Sigmoid colon (tissue), 7 donors: ENCODE data around the gene CUEDC1. TPM values are rescaled to one million over a fixed set of nuclear protein-coding genes. Genes with fewer than 3 reads are reported as not detected.

Experiments used
- DNase-seq: peaks from one replicate; pipeline ENCODE4 v3.0.0-alpha.2; 2019
- H3K27ac ChIP-seq, 4 donors: fragments of 200-600 bp; sonication (generic); one replicate each; pipeline ENCODE4 v1.5.1; 2016 to 2019; ENCODE audit warnings: mild to moderate bottlenecking in 1 of 4
- H3K27me3 ChIP-seq, 3 donors: fragments of 200-600 bp; sonication (generic); one replicate each; pipeline ENCODE4 v1.5.1; 2019; ENCODE audit warnings: mild to moderate bottlenecking in 1 of 3
- H3K36me3 ChIP-seq, 4 donors: fragments of 200-600 bp; sonication (generic); one replicate each; pipeline ENCODE4 v1.5.1; 2016 to 2019
- H3K4me1 ChIP-seq, 4 donors: fragments of 200-600 bp; sonication (generic); one replicate each; pipeline ENCODE4 v1.5.1; 2017 to 2019
- H3K4me3 ChIP-seq, 4 donors: fragments of 200-600 bp; sonication (generic); one replicate each; pipeline ENCODE4 v1.5.1; 2017 to 2019; ENCODE audit warnings: mild to moderate bottlenecking in 2 of 4, moderate library complexity in 1 of 4
- H3K9me3 ChIP-seq, 4 donors: fragments of 200-600 bp in 3 of 4; sonication (generic) in 3 of 4; one replicate each; pipeline versions ENCODE4 v1.5.1 to v1.6.1; 2013 to 2019
- CTCF ChIP-seq, 4 experiments: fragments of 450-650 bp in 3 of 4; fragments of 200-600 bp in 1 of 4; IDR thresholded peaks; one replicate each; pipeline ENCODE4 v1.5.1; 2016 to 2019; ENCODE audit warnings: antibody characterized with exemption in 4 of 4, mild to moderate bottlenecking in 3 of 4, moderate library complexity in 2 of 4
- EP300 ChIP-seq, 4 donors: sonication (generic); formaldehyde crosslinking; IDR thresholded peaks; one replicate each; pipeline ENCODE4 v1.6.1; 2017; ENCODE audit warnings: antibody characterized with exemption in 4 of 4
- POLR2A ChIP-seq, 2 donors: fragments of 450-650 bp; IDR thresholded peaks; one replicate each; pipeline ENCODE4 v1.6.1; 2016; ENCODE audit warnings: antibody characterized with exemption in 2 of 2, mild to moderate bottlenecking in 2 of 2, moderate library complexity in 2 of 2
- POLR2AphosphoS5 ChIP-seq, 4 donors: sonication (generic); formaldehyde crosslinking; IDR thresholded peaks; one replicate each; pipeline ENCODE4 v1.6.1; 2017; ENCODE audit warnings: antibody characterized with exemption in 4 of 4
- WGBS, 2 donors: extraction: QIAGEN DNeasy Blood & Tissue Kit; methylation state at CpG; one replicate each; pipeline ENCODE4 v1.1.7; 2013; 5-methylcytosine and 5-hydroxymethylcytosine counted together
- intact Hi-C: fragments of 100-400 bp; cut with DNase I; formaldehyde crosslinking; loops from one replicate; pipeline ENCODE4 v1.15.1; 2023
- polyA plus RNA-seq, 3 donors: library from polyadenylated mRNA; stranded (reverse); fragments of 200-250 nt; gene quantifications; one replicate each; pipeline ENCODE4 v1.2.3, GENCODE V29; 2013
- total RNA-seq, 4 donors: library from RNA; depleted of rRNA; stranded (reverse); fragments of >200 nt; gene quantifications; one replicate each; pipeline ENCODE4 v1.1.0, GENCODE V29; 2016
- donor health status: healthy with polysubstance abuse.
- donor health status: Bipolar disorder and iron deficiency.
- donor health status: healthy.

Gene CUEDC1
- total and polyA plus RNA-seq, 7 donors: 3.0 to 64.0 (median 29.5) TPM

- Histone ChIP-seq H3K36me3 (peaks cover 12 to 48% (median 19%) of the 10 kb centered on the region in 4 donors), H3K27me3 (no peaks in the 10 kb centered on the region), H3K27ac (peak overlapping the region; percentile 87 to 97 (median 94)), H3K9me3 (no peaks in the 10 kb centered on the region), H3K4me1 (peaks cover 0 to 96% (median 95%) of the 10 kb centered on the region in 4 donors), H3K4me3 (no peak overlapping the region)
- TF ChIP-seq POLR2AphosphoS5 (IDR thresholded peaks at IDR 0.05) (no peak), EP300 (IDR thresholded peaks at IDR 0.05) (no peak), POLR2A (IDR thresholded peaks at IDR 0.05) (no peak), CTCF (IDR thresholded peaks at IDR 0.05) (no peak)
- intact Hi-C loops: no loop called here
- WGBS, 2 donors: 76 to 80% methylated on average over 2 of the region's 2 CpGs
- no peak for DNase-seq
These were observed 78.4 kb downstream of the CUEDC1 start for GRCh38 chr17:57876866-57877237.

DNA sequence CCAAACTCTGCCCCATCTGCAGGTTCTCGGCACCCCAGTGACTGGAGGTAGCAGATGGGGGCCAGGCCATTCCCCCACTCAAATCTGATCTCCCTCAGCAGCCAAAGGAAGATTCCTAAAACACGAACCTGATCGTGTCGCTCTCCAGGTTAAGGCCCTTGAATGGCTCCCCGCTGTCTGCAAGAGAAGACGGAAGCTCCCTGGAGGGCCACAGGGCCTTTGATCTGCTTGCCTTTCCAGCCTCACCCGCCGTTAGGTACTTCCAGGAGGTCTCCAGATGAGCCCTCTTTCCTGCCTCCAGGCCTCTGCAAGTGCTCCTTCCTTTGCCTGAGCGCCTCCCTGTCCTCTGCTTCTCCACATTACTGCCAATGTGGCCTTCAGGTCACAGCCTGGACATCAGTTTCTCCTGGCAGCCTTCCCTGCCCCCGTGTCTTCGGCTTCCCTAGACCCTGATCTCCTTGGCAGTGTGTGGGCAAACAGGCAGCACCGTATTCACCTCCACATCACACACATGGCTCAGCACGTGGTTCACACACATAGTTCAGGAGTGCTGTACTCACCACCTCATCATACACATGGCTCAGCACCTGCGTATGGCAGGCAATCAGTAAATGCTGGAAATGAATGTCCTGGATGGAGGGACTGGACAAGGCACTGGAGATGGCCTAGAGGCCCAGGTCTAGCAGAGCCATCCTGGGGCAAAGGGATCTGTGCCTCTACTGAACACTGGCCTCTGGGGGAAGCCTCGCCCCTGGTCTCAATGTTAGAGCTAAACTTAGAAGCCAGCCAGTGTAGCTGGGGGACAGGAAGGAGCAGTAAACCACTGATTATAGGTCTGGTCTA, 79.0 kb downstream of the CUEDC1 start:
- H3K4me1 ChIP-seq: peaks cover 0 to 95% (median 95%) of the 10 kb centered on the region in 4 donors
- no peaks in the 10 kb centered on the region for H3K27me3 ChIP-seq
- intact Hi-C loops: no loop called here
- no peak for DNase-seq
- H3K4me3 ChIP-seq: no peak overlapping the region
- peak overlapping the region; percentile 87 to 97 (median 94) for H3K27ac ChIP-seq
- WGBS, 2 donors: 81 to 89% methylated on average over 15 of the region's 15 CpGs
- H3K36me3 ChIP-seq: peaks cover 12 to 50% (median 20%) of the 10 kb centered on the region in 4 donors
- TF ChIP-seq EP300 (IDR thresholded peaks at IDR 0.05) (no peak), POLR2AphosphoS5 (IDR thresholded peaks at IDR 0.05) (no peak), CTCF (IDR thresholded peaks at IDR 0.05) (no peak), POLR2A (IDR thresholded peaks at IDR 0.05) (no peak)
- H3K9me3 ChIP-seq: no peaks in the 10 kb centered on the region

GRCh38 chr17:57875290-57876022, 79.8 kb downstream of the CUEDC1 start:
- TF ChIP-seq POLR2A (IDR thresholded peaks at IDR 0.05) (no peak), POLR2AphosphoS5 (IDR thresholded peaks at IDR 0.05) (peak in 3 of 4 donors; percentile 64 to 82 (median 67)), CTCF (IDR thresholded peaks at IDR 0.05) (peak in 3 of 4 experiments; percentile 27 to 53 (median 46)), EP300 (IDR thresholded peaks at IDR 0.05) (peak in 2 of 4 donors; percentile 58 to 75)
- intact Hi-C loops: no loop called here
- H3K27me3 ChIP-seq: no peaks in the 10 kb centered on the region
- WGBS, 2 donors: 39 to 59% methylated on average over 10 of the region's 10 CpGs
- no peak overlapping the region for H3K4me3 ChIP-seq
- DNase-seq: peak; percentile 95
- peaks cover 0 to 95% (median 89%) of the 10 kb centered on the region in 4 donors for H3K4me1 ChIP-seq
- peaks cover 12 to 57% (median 23%) of the 10 kb centered on the region in 4 donors for H3K36me3 ChIP-seq
- H3K27ac ChIP-seq: peak overlapping the region; percentile 87 to 97 (median 94)
- no peaks in the 10 kb centered on the region for H3K9me3 ChIP-seq

- H3K4me1 ChIP-seq: peaks cover 0 to 95% (median 86%) of the 10 kb centered on the region in 4 donors
- H3K36me3 ChIP-seq: peaks cover 12 to 63% (median 23%) of the 10 kb centered on the region in 4 donors
These were observed 80.5 kb downstream of the CUEDC1 start for GRCh38 chr17:57874434-57875289.

More at GRCh38 chr17:57874434-57875289, 80.5 kb downstream of the CUEDC1 start:
- H3K27ac ChIP-seq: peak overlapping the region; percentile 87 to 97 (median 94)
- DNase-seq: peak; percentile 89
- peak overlapping the region in 3 of 4 donors; percentile 13 to 21 (median 19) for H3K4me3 ChIP-seq
- TF ChIP-seq POLR2AphosphoS5 (IDR thresholded peaks at IDR 0.05): peak in 2 of 4 donors; percentile 39 to 46
- TF ChIP-seq CTCF (IDR thresholded peaks at IDR 0.05): no peak
- TF ChIP-seq POLR2A (IDR thresholded peaks at IDR 0.05): no peak
- no peak for TF ChIP-seq EP300 (IDR thresholded peaks at IDR 0.05)
- intact Hi-C loops: no loop called here
- no peaks in the 10 kb centered on the region for H3K27me3 ChIP-seq
- H3K9me3 ChIP-seq: no peaks in the 10 kb centered on the region
- 41 to 82% methylated on average over 33 of the region's 33 CpGs for WGBS, 2 donors
